ENCODE measurements around the gene SLC46A3. TPM values are rescaled to one million over a fixed set of nuclear protein-coding genes. Genes with fewer than 3 reads are reported as not detected.

Gene SLC46A3
- total and polyA plus RNA-seq, 8 donors = 2.3 to 44.3 (median 7.3) TPM

DNA sequence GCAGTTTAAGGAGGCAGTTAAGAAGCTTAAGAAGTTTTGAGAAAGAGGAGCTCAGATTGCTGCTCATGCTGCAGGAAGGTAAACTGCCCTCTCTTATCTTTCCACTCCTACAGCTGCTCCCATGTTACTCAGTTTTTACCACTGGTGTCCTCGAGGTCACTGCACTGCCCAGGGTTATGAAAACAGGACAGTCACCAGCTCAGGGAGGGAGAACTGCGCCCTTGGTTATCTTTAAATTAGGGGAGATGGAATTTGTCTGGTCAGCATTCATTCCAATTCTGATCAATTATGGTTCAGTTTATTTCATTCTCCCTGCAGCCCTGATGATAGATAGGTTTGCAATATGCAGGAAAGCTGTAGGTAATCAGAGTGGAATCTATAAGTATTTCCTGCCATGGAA is 10.8 kb upstream of the SLC46A3 start:
- H3K4me3 ChIP-seq = no peak overlapping the region
- peaks cover 0 to 11% (median 5%) of the 10 kb centered on the region in 3 donors for H3K27me3 ChIP-seq
- 32 to 45% (median 33%) methylated on average over 2 of the region's 2 CpGs for WGBS, 5 donors
- H3K36me3 ChIP-seq = no peaks in the 10 kb centered on the region
- H3K9me3 ChIP-seq = no peaks in the 10 kb centered on the region
- no peaks in the 10 kb centered on the region for H3K4me1 ChIP-seq
- TF ChIP-seq, protein P1, sequence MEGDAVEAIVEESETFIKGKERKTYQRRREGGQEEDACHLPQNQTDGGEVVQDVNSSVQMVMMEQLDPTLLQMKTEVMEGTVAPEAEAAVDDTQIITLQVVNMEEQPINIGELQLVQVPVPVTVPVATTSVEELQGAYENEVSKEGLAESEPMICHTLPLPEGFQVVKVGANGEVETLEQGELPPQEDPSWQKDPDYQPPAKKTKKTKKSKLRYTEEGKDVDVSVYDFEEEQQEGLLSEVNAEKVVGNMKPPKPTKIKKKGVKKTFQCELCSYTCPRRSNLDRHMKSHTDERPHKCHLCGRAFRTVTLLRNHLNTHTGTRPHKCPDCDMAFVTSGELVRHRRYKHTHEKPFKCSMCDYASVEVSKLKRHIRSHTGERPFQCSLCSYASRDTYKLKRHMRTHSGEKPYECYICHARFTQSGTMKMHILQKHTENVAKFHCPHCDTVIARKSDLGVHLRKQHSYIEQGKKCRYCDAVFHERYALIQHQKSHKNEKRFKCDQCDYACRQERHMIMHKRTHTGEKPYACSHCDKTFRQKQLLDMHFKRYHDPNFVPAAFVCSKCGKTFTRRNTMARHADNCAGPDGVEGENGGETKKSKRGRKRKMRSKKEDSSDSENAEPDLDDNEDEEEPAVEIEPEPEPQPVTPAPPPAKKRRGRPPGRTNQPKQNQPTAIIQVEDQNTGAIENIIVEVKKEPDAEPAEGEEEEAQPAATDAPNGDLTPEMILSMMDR (IDR thresholded peaks at IDR 0.05) = no peak
- TF ChIP-seq POLR2A (IDR thresholded peaks at IDR 0.05) (no peak), POLR2AphosphoS5 (IDR thresholded peaks at IDR 0.05) (no peak), EP300 (IDR thresholded peaks at IDR 0.05) (no peak)
- no peak for DNase-seq
- intact Hi-C loops (cut with DNase I; ENCODE audit: low total_unique reads) = no loop called here
- no peak overlapping the region for H3K27ac ChIP-seq

DNA sequence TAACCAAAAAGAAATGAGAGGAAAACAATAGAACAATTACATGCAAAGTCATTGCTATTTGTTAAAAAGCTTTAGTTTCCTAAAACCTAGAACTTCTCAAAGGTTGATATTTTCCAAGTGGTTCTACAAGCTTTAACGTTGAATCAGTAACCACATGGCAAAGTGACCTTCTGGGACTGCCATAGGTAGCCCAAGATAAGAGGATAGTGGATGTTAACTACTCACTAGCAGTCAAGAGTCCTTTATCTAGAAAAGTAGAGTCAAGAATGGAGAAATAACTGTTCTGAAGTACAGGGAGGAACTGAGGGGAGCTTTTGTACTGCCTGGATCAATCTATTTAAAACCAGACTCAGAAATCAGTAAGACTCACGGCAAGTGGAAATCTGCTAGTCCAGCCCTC is 9.9 kb upstream of the SLC46A3 start:
- no peak for DNase-seq
- Histone ChIP-seq H3K4me3 (no peak overlapping the region), H3K27ac (no peak overlapping the region), H3K27me3 (peaks cover 0 to 11% (median 5%) of the 10 kb centered on the region in 3 donors), H3K4me1 (no peaks in the 10 kb centered on the region), H3K36me3 (no peaks in the 10 kb centered on the region), H3K9me3 (no peaks in the 10 kb centered on the region)
- WGBS, 5 donors = 52 to 61% (median 58%) methylated on average over 2 of the region's 2 CpGs
- intact Hi-C loops (cut with DNase I; ENCODE audit: low total_unique reads) = no loop called here
- TF ChIP-seq POLR2A (IDR thresholded peaks at IDR 0.05) (no peak), POLR2AphosphoS5 (IDR thresholded peaks at IDR 0.05) (no peak), EP300 (IDR thresholded peaks at IDR 0.05) (no peak)
- TF ChIP-seq, protein P1 (IDR thresholded peaks at IDR 0.05) = no peak

DNA sequence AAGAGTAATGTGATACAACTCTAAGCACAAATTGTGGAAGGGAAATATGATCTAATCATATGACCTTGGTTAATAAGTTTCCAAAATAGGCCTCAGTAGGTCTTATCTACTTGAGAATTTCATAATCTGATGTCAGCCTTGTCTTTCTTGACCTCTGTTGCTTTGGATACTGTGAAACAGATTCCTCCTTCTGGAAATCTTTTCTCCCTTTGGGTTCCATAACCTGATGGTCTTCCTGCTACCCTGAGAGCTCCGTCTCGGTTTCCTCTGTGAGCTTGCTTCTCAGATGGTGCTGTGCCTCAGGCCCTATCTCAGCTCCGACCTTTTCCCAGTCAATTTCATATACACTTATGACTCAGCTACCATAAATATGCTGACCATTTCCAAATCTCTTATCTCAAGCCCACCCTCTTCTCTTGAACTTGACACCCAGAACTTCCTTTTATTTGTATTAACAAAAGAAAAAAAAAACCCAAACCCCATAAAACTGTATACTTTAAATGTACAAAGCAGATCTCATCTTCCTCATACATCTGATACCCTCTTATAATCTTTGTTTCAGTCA is 6.4 kb upstream of the SLC46A3 start:
- intact Hi-C loops (cut with DNase I; ENCODE audit: low total_unique reads) = no loop called here
- Histone ChIP-seq H3K36me3 (no peaks in the 10 kb centered on the region), H3K9me3 (no peaks in the 10 kb centered on the region), H3K4me3 (no peak overlapping the region), H3K4me1 (no peaks in the 10 kb centered on the region), H3K27me3 (peaks cover 0 to 5% (median 5%) of the 10 kb centered on the region in 3 donors), H3K27ac (no peak overlapping the region)
- WGBS, 5 donors = 72 to 78% (median 77%) methylated on average over 3 of the region's 3 CpGs
- TF ChIP-seq, protein P1 (IDR thresholded peaks at IDR 0.05) = no peak
- TF ChIP-seq POLR2AphosphoS5 (IDR thresholded peaks at IDR 0.05) (no peak), POLR2A (IDR thresholded peaks at IDR 0.05) (no peak), EP300 (IDR thresholded peaks at IDR 0.05) (no peak)
- no peak for DNase-seq

DNA sequence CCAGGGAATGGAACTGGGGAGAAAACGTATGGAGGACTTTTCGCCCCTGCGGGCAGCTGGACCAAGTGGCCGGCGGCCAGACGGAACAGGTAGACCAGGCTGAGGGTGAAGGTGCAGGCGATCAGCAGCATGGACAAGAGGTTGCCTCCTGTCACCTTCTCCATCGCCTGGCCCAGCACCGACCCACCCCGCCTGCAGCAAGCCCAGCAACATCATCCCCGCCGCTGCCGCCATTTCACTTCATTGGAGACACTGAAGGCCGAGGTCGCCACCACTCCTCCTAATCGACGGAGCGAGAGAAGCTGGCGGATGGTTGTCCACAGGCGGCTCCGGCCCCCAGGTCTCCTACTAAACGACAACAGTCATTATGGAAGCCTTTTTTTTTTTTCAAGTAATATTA is 5.0 kb upstream of the SLC46A3 start:
- no peak for DNase-seq
- Histone ChIP-seq H3K4me1 (peaks cover 0 to 8% (median 0%) of the 10 kb centered on the region in 4 donors), H3K27ac (no peak overlapping the region), H3K27me3 (peaks cover 0 to 8% (median 3%) of the 10 kb centered on the region in 3 donors), H3K36me3 (no peaks in the 10 kb centered on the region), H3K4me3 (no peak overlapping the region), H3K9me3 (no peaks in the 10 kb centered on the region)
- intact Hi-C loops (cut with DNase I; ENCODE audit: low total_unique reads) = no loop called here
- 90 to 97% (median 96%) methylated on average over 22 of the region's 22 CpGs for WGBS, 5 donors
- no peak for TF ChIP-seq POLR2AphosphoS5 (IDR thresholded peaks at IDR 0.05)
- no peak for TF ChIP-seq EP300 (IDR thresholded peaks at IDR 0.05)
- TF ChIP-seq POLR2A (IDR thresholded peaks at IDR 0.05) = no peak
- TF ChIP-seq, protein P1 (IDR thresholded peaks at IDR 0.05) = no peak

Data from stomach (tissue), 9 donors.